Measurements from ENCODE around the gene SCYL3.
"Not testable (repeated sequence)": the region's sequence is repeated elsewhere in the genome, so short reads cannot be mapped to it uniquely, and the experiment has no call there.

SCYL3 gene

DNA sequence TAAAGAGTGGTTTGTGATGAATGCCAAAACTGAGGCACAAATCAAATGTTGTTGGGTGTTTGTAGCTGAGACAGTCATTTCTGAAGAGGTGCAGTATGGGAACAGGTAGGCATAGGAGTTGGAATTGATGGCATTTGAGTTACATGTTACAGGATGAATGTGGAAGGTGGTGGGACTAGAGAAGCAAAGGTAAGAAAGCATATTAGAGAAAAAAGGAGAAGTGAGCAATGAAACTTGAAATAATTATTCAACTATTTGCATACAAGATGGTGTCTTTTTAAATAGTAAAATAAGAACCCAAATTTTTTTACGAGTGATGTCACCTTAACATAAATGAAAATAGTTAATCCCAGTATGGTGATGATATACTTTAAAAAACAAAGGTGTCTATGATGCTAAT lies 58.8 kb downstream of the SCYL3 start:
- H3K27ac ChIP-seq = no peak overlapping the region
- H3K4me3 ChIP-seq = no peak overlapping the region

DNA sequence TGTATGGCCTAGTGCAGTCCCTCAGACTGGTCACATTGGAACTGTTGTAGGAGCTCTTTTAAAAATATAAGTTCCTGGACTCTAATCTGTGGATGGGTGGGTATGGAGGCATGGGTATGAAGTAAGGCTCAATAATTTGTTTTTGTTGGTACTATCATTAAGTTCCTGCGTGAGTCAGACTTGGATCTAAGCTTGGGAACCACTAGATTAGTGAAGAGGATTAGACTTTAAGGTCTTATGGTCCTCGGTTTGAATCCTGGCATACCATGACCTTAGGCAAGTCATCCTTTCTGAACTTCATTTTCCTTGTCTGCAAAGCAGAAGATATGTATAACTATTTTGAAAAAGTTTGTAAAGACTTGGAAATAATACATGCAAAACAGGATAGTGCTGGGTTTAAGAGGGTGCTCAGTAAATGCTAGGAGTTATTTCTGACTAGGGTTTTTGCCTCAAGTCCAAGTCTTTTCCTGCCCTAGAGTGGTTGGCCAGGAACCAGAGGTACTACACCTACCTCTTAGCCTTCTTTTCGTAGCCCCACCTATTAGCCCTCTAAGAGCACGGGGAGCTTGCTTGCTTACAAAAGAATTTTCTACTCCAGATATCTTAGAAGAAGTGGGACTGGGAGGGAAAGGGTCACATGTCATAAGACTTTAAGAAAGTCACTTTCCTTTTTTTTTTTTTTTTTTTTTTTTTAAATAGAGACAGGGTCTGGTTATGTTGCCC lies 60.4 kb downstream of the SCYL3 start:
- Histone ChIP-seq H3K4me3 (no peak overlapping the region), H3K27ac (no peak overlapping the region)

- no peak overlapping the region for H3K4me3 ChIP-seq
- no peak overlapping the region for H3K27ac ChIP-seq
Observed at GRCh38 chr1:169829671-169830070, 64.0 kb downstream of the SCYL3 start.

DNA sequence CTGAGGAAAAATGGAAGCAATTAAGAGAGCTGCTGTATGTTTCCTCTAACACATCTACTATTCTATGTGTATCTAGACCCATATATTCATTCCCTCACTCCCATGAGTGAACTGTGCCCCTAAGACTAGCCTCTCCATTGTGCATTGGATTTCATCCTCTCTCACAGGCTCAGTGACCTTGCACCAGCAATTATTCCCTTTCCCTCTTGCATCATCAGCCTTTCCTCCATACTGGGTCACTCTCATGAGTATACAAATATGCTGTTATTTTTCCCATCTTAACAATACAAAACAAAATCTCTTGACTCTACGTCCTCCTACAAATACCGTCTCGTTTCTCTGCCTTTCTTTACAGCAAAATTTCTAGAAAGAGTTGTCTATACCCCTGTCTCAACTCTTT lies 69.5 kb downstream of the SCYL3 start:
- H3K4me3 ChIP-seq = no peak overlapping the region
- H3K27ac ChIP-seq = no peak overlapping the region

DNA sequence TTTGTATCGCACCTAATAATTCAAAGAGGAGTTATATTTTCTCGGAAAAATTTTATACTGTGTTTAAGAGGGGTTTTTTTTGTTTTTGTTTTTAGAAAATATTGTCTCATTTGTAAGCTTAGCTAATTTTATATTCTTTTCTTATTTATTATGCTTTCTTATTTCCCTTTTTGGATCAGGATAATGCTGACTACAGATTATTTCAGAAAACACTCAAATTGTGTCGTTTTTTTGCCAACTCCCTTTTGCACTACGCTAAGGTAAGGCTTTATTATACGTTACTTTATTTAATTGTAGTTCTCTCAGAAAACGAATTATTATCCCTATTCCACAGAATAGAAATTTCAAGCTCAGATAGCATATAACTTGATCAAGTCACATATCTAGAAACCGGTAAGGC lies 72.2 kb downstream of the SCYL3 start:
- H3K4me3 ChIP-seq = no peak overlapping the region
- H3K27ac ChIP-seq = no peak overlapping the region

- H3K27ac ChIP-seq = peak overlapping the region in 1 of 21 experiments; percentile 23
- H3K4me3 ChIP-seq = no peak overlapping the region
Observed at GRCh38 chr1:169816617-169817016, 77.1 kb downstream of the SCYL3 start.

GRCh38 chr1:169814265-169814664 lies 79.4 kb downstream of the SCYL3 start:
- H3K27ac ChIP-seq = no peak overlapping the region
- no peak overlapping the region for H3K4me3 ChIP-seq

DNA sequence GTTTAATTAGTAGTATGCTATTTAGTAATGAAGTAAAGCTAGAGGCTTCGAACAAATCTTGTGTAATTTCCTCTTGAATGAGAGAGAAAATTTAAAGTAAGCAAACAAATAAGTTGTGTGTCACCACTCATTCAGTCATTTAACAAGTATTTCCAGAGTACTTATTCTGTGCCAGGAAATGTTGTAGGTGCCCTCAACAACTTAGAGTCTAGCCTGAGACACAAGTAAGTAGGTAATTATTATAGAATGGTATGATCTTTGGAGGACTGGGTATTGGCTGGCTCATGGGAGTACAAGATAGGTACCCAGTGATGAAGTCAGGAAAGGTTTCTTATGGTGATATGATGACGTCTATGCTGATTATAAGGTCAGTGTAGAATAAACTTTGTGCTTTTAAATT lies 81.6 kb downstream of the SCYL3 start:
- no peak overlapping the region for H3K4me3 ChIP-seq
- no peak overlapping the region for H3K27ac ChIP-seq

- H3K4me3 ChIP-seq, H3K27ac ChIP-seq: not testable (repeated sequence)
Observed at GRCh38 chr1:169811418-169812035, 82.2 kb downstream of the SCYL3 start.

- Histone ChIP-seq H3K27ac (no peak overlapping the region), H3K4me3 (no peak overlapping the region)
Observed at GRCh38 chr1:169809370-169810095, 84.2 kb downstream of the SCYL3 start.

GRCh38 chr1:169804941-169805340 lies 88.8 kb downstream of the SCYL3 start:
- Histone ChIP-seq H3K27ac (no peak overlapping the region), H3K4me3 (no peak overlapping the region)

DNA sequence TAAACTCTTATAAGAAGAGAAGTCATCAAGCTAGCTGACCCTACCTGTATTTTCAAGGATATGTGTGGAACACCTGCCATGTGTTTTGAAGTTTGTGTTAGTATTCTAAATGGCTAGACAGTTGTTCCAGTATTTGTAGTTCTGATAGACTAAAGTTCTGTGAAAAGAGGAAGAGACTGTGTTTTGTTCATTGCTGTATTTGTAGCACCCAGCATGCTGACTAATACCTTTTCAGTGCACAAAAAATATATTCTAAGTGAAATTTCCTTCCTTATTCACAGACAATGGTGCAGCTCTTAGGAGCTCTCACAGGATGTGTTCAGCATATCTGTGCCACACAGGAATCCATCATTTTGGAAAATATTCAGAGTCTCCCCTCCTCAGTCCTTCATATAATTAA lies 90.8 kb downstream of the SCYL3 start:
- Histone ChIP-seq H3K4me3 (no peak overlapping the region), H3K27ac (no peak overlapping the region)
